ENCODE data around the gene ZNF354C. TPM values are rescaled to one million over a fixed set of nuclear protein-coding genes. Genes with fewer than 3 reads are reported as not detected.

Gene ZNF354C
- total and polyA plus RNA-seq, 2 of the 13 experiments (the other 11 are each of a cell fraction or from before 2014, with no cell fraction given): 0.02 TPM; not detected in 1

DNA sequence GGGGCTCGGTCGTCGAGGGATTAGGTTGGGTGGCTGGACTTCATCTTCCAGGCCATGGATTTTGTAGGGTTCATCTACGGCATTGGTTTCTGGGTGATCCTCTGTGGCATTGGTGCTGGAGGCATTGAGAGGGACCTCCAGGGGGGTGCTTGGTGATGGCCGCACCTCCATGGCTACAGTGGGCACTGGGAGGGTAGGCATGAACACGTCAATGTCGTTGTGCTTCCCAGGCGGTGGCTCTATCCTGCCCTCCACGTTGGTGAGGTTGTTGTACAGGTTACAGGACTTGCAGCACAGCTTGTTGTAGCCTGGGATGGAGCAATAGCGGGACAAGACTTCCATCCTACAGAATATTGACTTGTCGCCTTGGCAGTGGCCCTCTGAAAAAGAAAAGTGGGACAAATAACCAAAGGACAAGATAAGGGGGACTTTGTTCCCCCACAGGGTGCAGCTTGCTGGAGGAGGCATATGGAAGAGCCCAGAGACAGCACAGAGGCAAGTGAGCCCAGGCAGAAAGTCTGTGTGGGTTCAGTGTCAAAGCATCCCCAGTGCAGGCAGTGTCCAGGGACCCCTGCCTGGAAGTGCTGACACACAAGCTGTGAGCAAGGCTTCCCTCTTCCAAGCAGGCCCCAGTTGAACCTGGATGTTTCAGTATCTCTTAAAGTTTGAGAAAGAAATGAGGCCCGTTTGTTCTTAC is 53.9 kb downstream of the ZNF354C start:
- ATAC-seq: no peak
- Histone ChIP-seq H3K9ac (ENCODE audit: insufficient read depth, low read depth, low read length) (no peak overlapping the region), H3K9me3 (ENCODE audit: low read length) (no peaks in the 10 kb centered on the region), H3K27me3 (ENCODE audit: control insufficient read depth in 1 of 2, insufficient read depth in 2 of 2, low read length in 2 of 2) (peaks cover 1 to 12% of the 10 kb centered on the region in 2 experiments; a peak in 1 of 5 replicates), H3K4me3 (replicated peaks in 1 of 3; ENCODE audit: insufficient read depth in 1 of 3, low read depth in 2 of 3, low read length in 3 of 3) (no peak overlapping the region), H3K36me3 (replicated peaks in 1 of 2; ENCODE audit: control insufficient read depth in 1 of 2, insufficient read depth in 2 of 2, low read length in 2 of 2) (no peaks in the 10 kb centered on the region), H4K20me1 (ENCODE audit: insufficient read depth, low read length) (no peaks in the 10 kb centered on the region), H3K79me2 (ENCODE audit: insufficient read depth, low read length) (no peaks in the 10 kb centered on the region), H2AFZ (ENCODE audit: low read length) (no peak overlapping the region), H3K4me2 (ENCODE audit: low read depth, low read length) (no peak overlapping the region), H3K27ac (ENCODE audit: extremely low read length, insufficient read depth, low read length) (no peak overlapping the region), H3K4me1 (ENCODE audit: insufficient read depth, low read length) (no peaks in the 10 kb centered on the region)
- intact Hi-C loops (cut with micrococcal nuclease; ENCODE audit: unreplicated experiment): no loop called here
- BruUV-seq (replicated peaks): no TSS peak
- ChIA-PET POLR2A (no interaction called here), CTCF (ENCODE audit: low intra/inter-chr PET ratio, low total read pairs) (no interaction called here)
- no peak for DNase-seq (ENCODE audit: low spot score)
- 22% methylated on average over 11 of the region's 12 CpGs for whole genome bisulfite sequencing (ENCODE audit: low lambda C conversion rate)
- FAIRE-seq: no peak
- in situ Hi-C loops (cut with HindIII; ENCODE audit: extremely low pct_ligation_motif_present, low pct_unique_long_range_greater_than_20kb): no loop called here
- TF ChIP-seq JARID2 (CRISPR knock-in tag; IDR thresholded peaks at IDR 0.05; ENCODE audit: insufficient replicate concordance) (no peak), ZNF331 (CRISPR knock-in tag; IDR thresholded peaks at IDR 0.05) (no peak), TAF1 (CRISPR knock-in tag; IDR thresholded peaks at IDR 0.05) (no peak), RBAK (CRISPR knock-in tag; IDR thresholded peaks at IDR 0.05) (no peak), IKZF1 (IDR thresholded peaks at IDR 0.05) (no peak), ETV6 (CRISPR knock-in tag; conservative IDR thresholded peaks at IDR 0.05) (no peak), NFAT5 (CRISPR knock-in tag; IDR thresholded peaks at IDR 0.05) (no peak), ZNF724P (CRISPR knock-in tag; IDR thresholded peaks at IDR 0.05; ENCODE audit: borderline replicate concordance) (no peak), MXI1 (IDR thresholded peaks at IDR 0.05; ENCODE audit: borderline replicate concordance, low read depth, low read length) (no peak), KAT8 (CRISPR knock-in tag; IDR thresholded peaks at IDR 0.05) (no peak), MEIS1 (CRISPR knock-in tag; IDR thresholded peaks at IDR 0.05; ENCODE audit: borderline replicate concordance) (no peak), NFRKB (IDR thresholded peaks at IDR 0.05) (no peak), HMGA1 (CRISPR knock-in tag; conservative IDR thresholded peaks at IDR 0.05) (no peak)
- TF ChIP-seq, protein P1, sequence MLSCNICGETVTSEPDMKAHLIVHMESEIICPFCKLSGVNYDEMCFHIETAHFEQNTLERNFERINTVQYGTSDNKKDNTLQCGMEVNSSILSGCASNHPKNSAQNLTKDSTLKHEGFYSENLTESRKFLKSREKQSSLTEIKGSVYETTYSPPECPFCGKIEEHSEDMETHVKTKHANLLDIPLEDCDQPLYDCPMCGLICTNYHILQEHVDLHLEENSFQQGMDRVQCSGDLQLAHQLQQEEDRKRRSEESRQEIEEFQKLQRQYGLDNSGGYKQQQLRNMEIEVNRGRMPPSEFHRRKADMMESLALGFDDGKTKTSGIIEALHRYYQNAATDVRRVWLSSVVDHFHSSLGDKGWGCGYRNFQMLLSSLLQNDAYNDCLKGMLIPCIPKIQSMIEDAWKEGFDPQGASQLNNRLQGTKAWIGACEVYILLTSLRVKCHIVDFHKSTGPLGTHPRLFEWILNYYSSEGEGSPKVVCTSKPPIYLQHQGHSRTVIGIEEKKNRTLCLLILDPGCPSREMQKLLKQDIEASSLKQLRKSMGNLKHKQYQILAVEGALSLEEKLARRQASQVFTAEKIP (CRISPR knock-in tag; IDR thresholded peaks at IDR 0.05; ENCODE audit: borderline replicate concordance): no peak
- TF ChIP-seq, protein P2, sequence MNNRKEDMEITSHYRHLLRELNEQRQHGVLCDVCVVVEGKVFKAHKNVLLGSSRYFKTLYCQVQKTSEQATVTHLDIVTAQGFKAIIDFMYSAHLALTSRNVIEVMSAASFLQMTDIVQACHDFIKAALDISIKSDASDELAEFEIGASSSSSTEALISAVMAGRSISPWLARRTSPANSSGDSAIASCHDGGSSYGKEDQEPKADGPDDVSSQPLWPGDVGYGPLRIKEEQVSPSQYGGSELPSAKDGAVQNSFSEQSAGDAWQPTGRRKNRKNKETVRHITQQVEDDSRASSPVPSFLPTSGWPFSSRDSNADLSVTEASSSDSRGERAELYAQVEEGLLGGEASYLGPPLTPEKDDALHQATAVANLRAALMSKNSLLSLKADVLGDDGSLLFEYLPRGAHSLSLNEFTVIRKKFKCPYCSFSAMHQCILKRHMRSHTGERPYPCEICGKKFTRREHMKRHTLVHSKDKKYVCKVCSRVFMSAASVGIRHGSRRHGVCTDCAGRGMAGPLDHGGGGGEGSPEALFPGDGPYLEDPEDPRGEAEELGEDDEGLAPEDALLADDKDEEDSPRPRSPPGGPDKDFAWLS (CRISPR knock-in tag; IDR thresholded peaks at IDR 0.05; ENCODE audit: borderline replicate concordance): no peak

Data from HepG2 (cell line).